Measurements from ENCODE around the gene HIVEP3.

HIVEP3 gene

GRCh38 chr1:41660570-41661427, 257.9 kb downstream of the HIVEP3 start:
- no peak for DNase-seq

GRCh38 chr1:41659903-41660302, 258.8 kb downstream of the HIVEP3 start:
- DNase-seq = no peak

GRCh38 chr1:41659159-41659495, 259.6 kb downstream of the HIVEP3 start:
- DNase-seq = no peak

- DNase-seq = no peak
Observed at GRCh38 chr1:41658431-41659158, 260.1 kb downstream of the HIVEP3 start.

- DNase-seq = no peak
Observed at GRCh38 chr1:41657679-41658295, 260.9 kb downstream of the HIVEP3 start.

- no peak for DNase-seq
Observed at GRCh38 chr1:41656825-41657500, 261.8 kb downstream of the HIVEP3 start.

GRCh38 chr1:41656068-41656467, 262.7 kb downstream of the HIVEP3 start:
- DNase-seq = no peak

- DNase-seq = no peak
Observed at GRCh38 chr1:41655632-41656031, 263.1 kb downstream of the HIVEP3 start.

GRCh38 chr1:41653574-41653973, 265.1 kb downstream of the HIVEP3 start:
- no peak for DNase-seq

GRCh38 chr1:41652384-41653265, 266.1 kb downstream of the HIVEP3 start:
- no peak for DNase-seq

GRCh38 chr1:41650028-41650880, 268.5 kb downstream of the HIVEP3 start:
- DNase-seq = peak; percentile 61

GRCh38 chr1:41649396-41650027, 269.2 kb downstream of the HIVEP3 start:
- no peak for DNase-seq

GRCh38 chr1:41648844-41649243, 269.9 kb downstream of the HIVEP3 start:
- DNase-seq = no peak

GRCh38 chr1:41648230-41648629, 270.5 kb downstream of the HIVEP3 start:
- DNase-seq = no peak

- no peak for DNase-seq
Observed at GRCh38 chr1:41647221-41648135, 271.2 kb downstream of the HIVEP3 start.

- no peak for DNase-seq
Observed at GRCh38 chr1:41646186-41646585, 272.5 kb downstream of the HIVEP3 start.

GRCh38 chr1:41645062-41645461, 273.7 kb downstream of the HIVEP3 start:
- DNase-seq = no peak

GRCh38 chr1:41642922-41643821, 275.6 kb downstream of the HIVEP3 start:
- no peak for DNase-seq

All from CD4-positive, alpha-beta T cell treated with Interleukin-17A for 4 hours (primary cell).